Measurements from ENCODE around the gene LAMA3. TPM values are rescaled to one million over a fixed set of nuclear protein-coding genes. Genes with fewer than 3 reads are reported as not detected.

LAMA3 gene
- polyA plus RNA-seq, 1 of the 3 experiments (the other 2 are of a cell fraction), result 3.5 TPM

GRCh38 chr18:23835506-23835905, 146.3 kb downstream of the LAMA3 start:
- H4K20me1 ChIP-seq (ENCODE audit: insufficient read depth), result no peaks in the 10 kb centered on the region
- no peak overlapping the region for H3K4me2 ChIP-seq
- TF ChIP-seq SMC3 (IDR thresholded peaks at IDR 0.05; ENCODE audit: low read depth, low read length) (no peak), USF2 (IDR thresholded peaks at IDR 0.05; ENCODE audit: borderline replicate concordance, low read depth, low read length) (no peak), RAD21 (IDR thresholded peaks at IDR 0.05; ENCODE audit: low read length) (no peak), RXRA (IDR thresholded peaks at IDR 0.05; ENCODE audit: borderline replicate concordance, low read depth) (no peak), GATA2 (CRISPR knock-in tag; IDR thresholded peaks at IDR 0.05) (no peak)
- TF ChIP-seq, protein P1, sequence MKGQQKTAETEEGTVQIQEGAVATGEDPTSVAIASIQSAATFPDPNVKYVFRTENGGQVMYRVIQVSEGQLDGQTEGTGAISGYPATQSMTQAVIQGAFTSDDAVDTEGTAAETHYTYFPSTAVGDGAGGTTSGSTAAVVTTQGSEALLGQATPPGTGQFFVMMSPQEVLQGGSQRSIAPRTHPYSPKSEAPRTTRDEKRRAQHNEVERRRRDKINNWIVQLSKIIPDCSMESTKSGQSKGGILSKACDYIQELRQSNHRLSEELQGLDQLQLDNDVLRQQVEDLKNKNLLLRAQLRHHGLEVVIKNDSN (IDR thresholded peaks at IDR 0.05; ENCODE audit: borderline replicate concordance, low read depth), result no peak
- no peak overlapping the region for H3K4me3 ChIP-seq (ENCODE audit: low read depth in 2 of 2, low read length in 1 of 2)
- POLR2A ChIA-PET, result no interaction called here
- H3K27ac ChIP-seq (ENCODE audit: low read depth in 2 of 2, low read length in 1 of 2), result no peak overlapping the region
- H3K36me3 ChIP-seq (replicated peaks in 1 of 2; ENCODE audit: control insufficient read depth in 1 of 2, insufficient read depth in 2 of 2, low read length in 1 of 2), result no peaks in the 10 kb centered on the region
- H3K27me3 ChIP-seq (ENCODE audit: insufficient read depth), result no peaks in the 10 kb centered on the region
- no peak for DNase-seq
- H3K9ac ChIP-seq, result no peak overlapping the region
- WGBS (ENCODE audit: low lambda C conversion rate), result 85% methylated on average over 4 of the region's 4 CpGs
- H3K4me1 ChIP-seq (ENCODE audit: control insufficient read depth in 1 of 2, insufficient read depth in 2 of 2, low read depth in 1 of 2, low read length in 1 of 2), result peaks cover 0 to 14% of the 10 kb centered on the region in 2 experiments; a peak in 2 of 4 replicates
- H3K9me3 ChIP-seq, result no peaks in the 10 kb centered on the region
- no peaks in the 10 kb centered on the region for H3K9me2 ChIP-seq
- no peaks in the 10 kb centered on the region for H3K79me2 ChIP-seq (ENCODE audit: insufficient read depth)
- peaks cover 20% of the 10 kb centered on the region for H3F3A ChIP-seq (replicated peaks; ENCODE audit: insufficient read depth)
- no peak overlapping the region for H2AFZ ChIP-seq (ENCODE audit: low read depth)
- CTCF ChIA-PET, result no interaction called here

DNA sequence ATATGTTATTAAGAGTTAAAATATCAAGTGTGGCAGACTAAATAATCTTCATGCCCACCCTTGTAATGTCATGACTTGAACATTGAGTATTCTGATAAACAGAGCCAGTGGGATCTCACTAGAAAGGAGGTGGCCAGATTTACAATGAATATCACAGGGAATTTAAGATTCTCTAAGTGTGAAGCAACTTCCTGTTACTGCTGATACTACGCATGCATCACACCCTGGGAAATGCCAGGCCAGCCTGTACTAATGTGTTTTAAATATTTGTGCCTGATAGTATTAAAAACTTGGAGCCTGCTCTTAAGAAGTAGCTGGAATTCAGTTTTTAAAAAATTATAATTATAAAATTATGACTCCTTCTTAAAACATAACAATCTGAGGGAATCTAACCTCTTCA, 148.3 kb downstream of the LAMA3 start:
- no peaks in the 10 kb centered on the region for H3K9me3 ChIP-seq
- H3K4me1 ChIP-seq (ENCODE audit: control insufficient read depth in 1 of 2, insufficient read depth in 2 of 2, low read depth in 1 of 2, low read length in 1 of 2), result peaks cover 0 to 14% of the 10 kb centered on the region in 2 experiments; a peak in 2 of 4 replicates
- no peaks in the 10 kb centered on the region for H3K36me3 ChIP-seq (replicated peaks in 1 of 2; ENCODE audit: control insufficient read depth in 1 of 2, insufficient read depth in 2 of 2, low read length in 1 of 2)
- no peaks in the 10 kb centered on the region for H3K9me2 ChIP-seq
- ChIA-PET CTCF (interaction anchor here (1.0 to 1.5 kb wide), 3 partner anchors 24 to 81 kb away, joined by 3 to 4 read pairs (median 4); no protein-coding TSS in a partner anchor), POLR2A (no interaction called here)
- WGBS (ENCODE audit: low lambda C conversion rate), result 71% methylated on average over 1 of the region's 1 CpG
- H3K9ac ChIP-seq, result peak overlapping the region; percentile 51; the same call in 1 of the 2 replicates
- H2AFZ ChIP-seq (ENCODE audit: low read depth), result 0 out of 2 replicates have a peak overlapping the region, but pooled peaks have one; percentile 31
- no peaks in the 10 kb centered on the region for H3K27me3 ChIP-seq (ENCODE audit: insufficient read depth)
- peak; percentile 23; the same call in 1 of the 2 replicates for TF ChIP-seq TCF12 (IDR thresholded peaks at IDR 0.05)
- 0 out of 2 replicates have a peak, but pooled peaks have one; percentile 18 for TF ChIP-seq MAX (IDR thresholded peaks at IDR 0.05; ENCODE audit: low read depth)
- TF ChIP-seq TAF1 (IDR thresholded peaks at IDR 0.05; ENCODE audit: borderline replicate concordance, low read depth, low read length), result no peak
- TF ChIP-seq JUND (IDR thresholded peaks at IDR 0.05), result 0 out of 2 replicates have a peak, but pooled peaks have one; percentile 8
- peaks cover 20% of the 10 kb centered on the region for H3F3A ChIP-seq (replicated peaks; ENCODE audit: insufficient read depth)
- no peaks in the 10 kb centered on the region for H4K20me1 ChIP-seq (ENCODE audit: insufficient read depth)
- H3K27ac ChIP-seq (ENCODE audit: low read depth in 2 of 2, low read length in 1 of 2), result peak overlapping the region in 1 of 2 experiments; percentile 77; a peak in 3 of 4 replicates
- H3K4me2 ChIP-seq, result 0 out of 2 replicates have a peak overlapping the region, but pooled peaks have one; percentile 49
- H3K79me2 ChIP-seq (ENCODE audit: insufficient read depth), result no peaks in the 10 kb centered on the region
- H3K4me3 ChIP-seq (ENCODE audit: low read depth in 2 of 2, low read length in 1 of 2), result no peak overlapping the region
- DNase-seq, result no peak

Measured in SK-N-SH (cell line).